Measurements from ENCODE around the gene SYMPK.
"Not testable (repeated sequence)": the region's sequence is repeated elsewhere in the genome, so short reads cannot be mapped to it uniquely, and the experiment has no call there.

The SYMPK gene

GRCh38 chr19:45881082-45881908, 18.3 kb upstream of the SYMPK start:
- ATAC-seq (no peak), DNase-seq (no peak)
- Mint-ChIP-seq H3K27me3 (peaks cover 10% of the 10 kb centered on the region), H3K9me3 (no peaks in the 10 kb centered on the region), H3K27ac (no peak overlapping the region), H3K4me3 (no peak overlapping the region), H3K36me3 (ENCODE audit: low read depth) (peaks cover 2% of the 10 kb centered on the region), H3K4me1 (peaks cover 37% of the 10 kb centered on the region)

DNA sequence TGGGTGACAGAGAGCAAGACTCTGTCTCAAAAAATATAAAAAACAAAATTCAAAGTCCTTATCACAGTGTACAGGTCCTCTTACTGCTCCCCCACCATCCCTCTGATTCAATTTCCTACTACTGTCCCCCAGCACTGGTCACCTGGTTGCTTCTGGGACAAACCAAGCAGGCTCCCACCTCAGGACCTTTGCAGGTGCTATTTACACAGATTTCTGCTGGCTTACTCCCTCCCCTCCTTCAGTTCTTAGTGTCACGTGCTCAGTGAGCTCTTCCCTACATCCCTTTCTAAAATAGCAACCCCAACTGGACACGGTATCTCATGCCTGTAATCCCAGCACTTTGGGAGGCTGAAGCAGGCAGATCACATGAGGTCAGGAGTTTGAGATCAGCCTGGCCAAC, 17.0 kb upstream of the SYMPK start:
- peaks cover 41% of the 10 kb centered on the region for H3K4me1 Mint-ChIP-seq
- no peak overlapping the region for H3K27ac Mint-ChIP-seq
- no peak for DNase-seq
- peaks cover 20% of the 10 kb centered on the region for H3K27me3 Mint-ChIP-seq
- ATAC-seq, result no peak
- peaks cover 2% of the 10 kb centered on the region for H3K36me3 Mint-ChIP-seq (ENCODE audit: low read depth)
- no peak overlapping the region for H3K4me3 Mint-ChIP-seq
- H3K9me3 Mint-ChIP-seq, result no peaks in the 10 kb centered on the region

GRCh38 chr19:45879055-45879454, 16.1 kb upstream of the SYMPK start:
- Mint-ChIP-seq H3K27me3 (peaks cover 24% of the 10 kb centered on the region), H3K9me3 (no peaks in the 10 kb centered on the region), H3K36me3 (ENCODE audit: low read depth) (peaks cover 2% of the 10 kb centered on the region), H3K4me1 (peaks cover 39% of the 10 kb centered on the region), H3K27ac (no peak overlapping the region), H3K4me3 (no peak overlapping the region)
- no peak for ATAC-seq
- DNase-seq, result no peak

DNA sequence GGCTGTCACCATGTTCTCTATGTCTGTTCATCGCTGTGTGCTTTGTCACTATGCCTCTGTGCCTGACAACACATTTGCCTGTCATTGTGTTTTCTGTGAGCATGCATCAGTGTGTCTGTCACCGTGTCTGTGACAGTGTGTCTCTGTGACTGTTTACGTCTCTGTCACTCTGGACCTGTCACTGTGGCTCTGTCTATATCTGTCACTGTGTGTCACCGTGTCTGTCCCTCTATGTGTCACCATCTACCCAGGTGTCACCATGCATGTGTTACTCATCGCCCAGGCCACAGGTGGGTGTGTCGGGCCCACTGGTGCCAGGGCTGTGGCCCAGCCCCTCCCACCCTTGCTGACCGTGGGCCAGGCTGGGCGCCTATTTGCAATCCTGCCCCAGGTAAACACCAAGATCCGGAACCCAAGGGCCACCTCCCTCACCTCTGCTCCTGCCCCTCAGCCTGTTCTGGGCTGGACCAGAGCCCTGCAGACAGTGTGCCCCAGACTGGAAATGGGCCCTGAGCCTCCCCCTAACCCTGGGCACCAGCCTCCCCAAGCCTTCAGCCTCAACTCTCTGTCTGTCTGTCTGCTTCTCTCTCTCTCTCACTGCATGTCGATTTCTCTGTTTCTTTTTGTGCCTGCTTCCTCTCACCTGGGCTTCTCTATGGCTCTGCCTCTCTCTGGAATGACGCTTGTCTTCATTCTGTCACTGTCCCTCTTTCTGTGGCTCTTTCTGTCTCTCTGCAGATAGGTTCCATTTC, 15.3 kb upstream of the SYMPK start:
- Mint-ChIP-seq H3K27me3 (peaks cover 24% of the 10 kb centered on the region), H3K4me1 (peaks cover 31% of the 10 kb centered on the region), H3K27ac (no peak overlapping the region), H3K36me3 (ENCODE audit: low read depth) (no peaks in the 10 kb centered on the region), H3K9me3 (no peaks in the 10 kb centered on the region), H3K4me3 (no peak overlapping the region)
- ATAC-seq (peak; percentile 74), DNase-seq (no peak)

DNA sequence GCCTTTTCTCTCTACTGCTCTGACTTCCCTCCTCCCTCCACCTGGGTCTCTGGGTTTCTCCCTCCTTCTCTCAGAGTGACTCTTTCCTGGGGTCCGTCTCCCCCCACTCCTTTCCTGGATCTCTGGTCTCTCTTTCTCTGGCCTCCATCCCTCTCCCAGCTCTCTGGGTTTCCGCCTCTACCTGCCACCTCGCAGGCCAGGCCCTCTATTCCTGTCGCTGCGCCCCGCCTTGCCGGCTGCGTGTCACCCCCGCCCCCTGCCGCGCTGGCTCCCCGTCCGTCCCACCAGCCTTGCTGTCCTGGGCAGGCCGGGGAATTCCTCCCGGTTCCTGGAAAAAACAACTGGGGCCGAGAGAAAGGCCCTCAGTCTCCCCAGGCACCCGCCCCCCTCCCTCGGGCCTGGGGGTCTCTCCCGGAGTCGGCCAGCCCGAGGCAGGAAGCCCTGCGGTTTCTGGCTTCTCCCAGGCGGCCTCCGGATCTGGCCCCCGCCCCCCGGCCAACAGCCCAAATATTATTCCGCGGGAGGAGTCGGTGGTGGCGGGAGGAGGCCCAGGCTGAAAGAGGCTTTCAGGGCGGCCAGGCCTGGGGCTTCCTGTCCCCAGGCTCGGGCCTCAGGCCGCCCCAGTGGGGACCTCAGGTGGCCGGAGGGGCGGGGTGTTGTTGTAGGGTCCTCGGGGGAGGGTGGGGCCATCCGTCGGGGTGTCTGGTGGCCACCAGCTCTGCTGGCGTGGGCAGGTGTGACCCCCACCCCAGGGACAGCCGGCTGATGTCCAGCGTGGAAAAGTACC, 13.7 kb upstream of the SYMPK start:
- H3K4me3 Mint-ChIP-seq, result peak overlapping the region; percentile 62
- peak; percentile 51 for DNase-seq
- no peaks in the 10 kb centered on the region for H3K9me3 Mint-ChIP-seq
- H3K27ac Mint-ChIP-seq, result no peak overlapping the region
- H3K36me3 Mint-ChIP-seq (ENCODE audit: low read depth), result no peaks in the 10 kb centered on the region
- peaks cover 24% of the 10 kb centered on the region for H3K27me3 Mint-ChIP-seq
- peaks cover 22% of the 10 kb centered on the region for H3K4me1 Mint-ChIP-seq
- ATAC-seq, result peak; percentile 29

- DNase-seq (no peak), ATAC-seq (peak; percentile 59)
- Mint-ChIP-seq H3K36me3 (ENCODE audit: low read depth) (no peaks in the 10 kb centered on the region), H3K4me3 (peak overlapping the region; percentile 62), H3K27ac (no peak overlapping the region), H3K4me1 (peaks cover 19% of the 10 kb centered on the region), H3K27me3 (peaks cover 24% of the 10 kb centered on the region), H3K9me3 (no peaks in the 10 kb centered on the region)
These were observed 13.1 kb upstream of the SYMPK start for GRCh38 chr19:45876161-45876410.

DNA sequence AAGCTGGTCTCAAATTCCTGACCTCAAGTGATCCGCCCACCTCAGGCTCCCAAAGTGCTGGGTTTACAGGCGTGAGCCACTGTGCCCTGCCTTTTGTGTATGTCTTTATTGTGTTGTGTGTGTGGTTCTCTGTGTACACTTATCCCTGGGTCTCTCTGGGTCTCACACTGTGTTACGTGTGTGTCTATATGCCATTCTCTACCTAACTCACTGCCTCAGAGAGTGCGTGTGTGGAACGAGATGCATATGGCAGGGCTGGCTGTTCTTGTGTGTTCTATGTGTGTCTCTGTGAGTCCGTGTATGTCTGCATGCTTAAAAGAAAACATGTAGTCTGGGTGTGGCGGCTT, 11.6 kb upstream of the SYMPK start:
- DNase-seq, result no peak
- H3K27ac Mint-ChIP-seq, result no peak overlapping the region
- H3K4me1 Mint-ChIP-seq, result peaks cover 19% of the 10 kb centered on the region
- H3K9me3 Mint-ChIP-seq, result no peaks in the 10 kb centered on the region
- no peak overlapping the region for H3K4me3 Mint-ChIP-seq
- no peaks in the 10 kb centered on the region for H3K36me3 Mint-ChIP-seq (ENCODE audit: low read depth)
- peaks cover 24% of the 10 kb centered on the region for H3K27me3 Mint-ChIP-seq
- no peak for ATAC-seq

GRCh38 chr19:45873219-45873772, 10.3 kb upstream of the SYMPK start:
- Mint-ChIP-seq H3K9me3 (no peaks in the 10 kb centered on the region), H3K27ac (no peak overlapping the region), H3K4me1 (peaks cover 16% of the 10 kb centered on the region), H3K27me3 (peaks cover 22% of the 10 kb centered on the region), H3K36me3 (ENCODE audit: low read depth) (no peaks in the 10 kb centered on the region), H3K4me3 (no peak overlapping the region)
- ATAC-seq (no peak), DNase-seq (no peak)

GRCh38 chr19:45872095-45872919, 9.4 kb upstream of the SYMPK start:
- no peak overlapping the region for H3K4me3 Mint-ChIP-seq
- H3K27me3 Mint-ChIP-seq, result peaks cover 18% of the 10 kb centered on the region
- ATAC-seq (no peak), DNase-seq (no peak)
- peaks cover 11% of the 10 kb centered on the region for H3K4me1 Mint-ChIP-seq
- H3K36me3 Mint-ChIP-seq (ENCODE audit: low read depth), result no peaks in the 10 kb centered on the region
- no peak overlapping the region for H3K27ac Mint-ChIP-seq
- H3K9me3 Mint-ChIP-seq, result no peaks in the 10 kb centered on the region

DNA sequence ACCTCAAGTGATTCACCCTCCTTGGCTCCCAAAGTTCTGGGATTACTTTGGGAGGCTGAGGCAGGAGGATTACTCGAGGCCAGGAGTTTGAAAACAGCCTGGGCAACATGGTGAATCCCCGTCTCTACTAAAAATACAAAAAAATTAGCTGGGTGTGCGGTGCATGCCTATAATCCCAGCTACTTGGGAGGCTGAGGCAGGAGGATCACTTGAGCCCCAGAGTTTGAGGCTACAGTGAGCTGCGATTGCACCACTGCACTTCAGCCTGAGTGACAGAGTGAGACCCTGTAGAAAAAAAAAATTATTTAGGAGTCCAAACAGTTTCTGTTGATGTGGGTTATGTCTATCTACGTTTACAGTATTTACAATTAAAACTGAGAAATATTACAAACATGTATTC, 7.9 kb upstream of the SYMPK start:
- H3K27me3 Mint-ChIP-seq, result peaks cover 11% of the 10 kb centered on the region
- DNase-seq (no peak), ATAC-seq (no peak)
- H3K4me1 Mint-ChIP-seq, result peaks cover 1% of the 10 kb centered on the region
- no peaks in the 10 kb centered on the region for H3K36me3 Mint-ChIP-seq (ENCODE audit: low read depth)
- H3K27ac Mint-ChIP-seq, result no peak overlapping the region
- H3K4me3 Mint-ChIP-seq, result no peak overlapping the region
- no peaks in the 10 kb centered on the region for H3K9me3 Mint-ChIP-seq

DNA sequence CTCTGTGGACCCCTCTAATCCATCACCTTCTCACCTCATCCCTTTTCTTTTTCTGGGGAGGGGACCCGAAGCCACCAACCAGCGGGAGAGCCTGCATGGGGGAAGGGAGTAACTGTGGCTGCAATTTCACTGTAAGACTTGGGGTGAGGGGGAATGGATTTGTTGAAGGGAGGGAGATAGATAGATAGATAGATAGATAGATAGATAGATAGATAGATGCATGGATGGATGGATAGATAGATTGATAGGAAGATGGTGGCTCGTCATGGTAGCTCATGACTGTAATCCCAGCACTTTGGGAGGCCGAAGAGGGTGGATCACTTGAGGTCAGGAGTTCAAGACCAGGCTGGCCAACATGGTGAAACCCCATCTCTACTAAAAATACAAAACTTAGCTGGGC, 4.3 kb upstream of the SYMPK start:
- H3K9me3 Mint-ChIP-seq; H3K36me3 Mint-ChIP-seq (ENCODE audit: low read depth); DNase-seq; H3K4me3 Mint-ChIP-seq; H3K27ac Mint-ChIP-seq; ATAC-seq: not testable (repeated sequence)
- Mint-ChIP-seq H3K4me1 (peaks cover 17% of the 10 kb centered on the region), H3K27me3 (peaks cover 27% of the 10 kb centered on the region)

DNA sequence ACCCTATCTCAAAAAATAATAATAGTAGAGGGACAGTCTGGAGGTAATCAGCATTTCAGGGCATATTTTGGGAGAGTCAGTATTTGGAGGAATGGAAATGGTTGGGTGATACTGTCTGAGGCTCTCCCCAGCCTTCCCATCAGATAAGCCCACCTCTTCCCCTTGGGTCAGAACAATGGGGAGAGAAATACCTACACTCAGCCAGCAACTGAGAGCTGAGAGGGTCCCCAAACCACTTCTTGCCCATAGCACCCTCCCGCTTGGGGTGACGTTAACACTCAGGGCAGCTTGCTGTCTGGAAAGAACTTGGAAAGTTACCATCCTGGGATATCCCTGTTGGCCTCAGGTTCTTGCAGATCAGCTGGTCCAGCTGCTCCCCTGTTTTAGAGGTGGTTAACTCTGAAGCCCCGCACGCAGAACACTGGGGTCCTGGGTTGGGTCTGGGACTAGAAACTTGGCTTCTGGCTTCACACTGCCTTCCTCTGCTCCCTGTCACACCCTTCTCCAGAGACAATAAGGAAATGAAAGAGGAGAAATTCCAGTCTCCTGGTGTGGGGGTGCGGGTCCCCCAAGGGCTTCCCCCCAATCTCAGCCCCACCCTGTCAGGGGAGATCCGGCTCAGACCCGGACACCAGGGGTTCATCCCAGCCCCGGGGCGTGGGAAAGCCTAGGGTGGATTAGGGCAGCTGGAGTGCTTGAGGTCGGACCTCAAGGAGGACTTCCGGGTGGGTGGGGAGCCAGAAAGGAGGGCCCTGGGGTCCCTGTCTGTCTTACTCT, 3.6 kb upstream of the SYMPK start:
- H3K27me3 Mint-ChIP-seq, result peaks cover 27% of the 10 kb centered on the region
- no peak for ATAC-seq
- no peaks in the 10 kb centered on the region for H3K36me3 Mint-ChIP-seq (ENCODE audit: low read depth)
- no peaks in the 10 kb centered on the region for H3K9me3 Mint-ChIP-seq
- H3K27ac Mint-ChIP-seq, result no peak overlapping the region
- H3K4me3 Mint-ChIP-seq, result no peak overlapping the region
- peaks cover 22% of the 10 kb centered on the region for H3K4me1 Mint-ChIP-seq
- DNase-seq, result no peak

DNA sequence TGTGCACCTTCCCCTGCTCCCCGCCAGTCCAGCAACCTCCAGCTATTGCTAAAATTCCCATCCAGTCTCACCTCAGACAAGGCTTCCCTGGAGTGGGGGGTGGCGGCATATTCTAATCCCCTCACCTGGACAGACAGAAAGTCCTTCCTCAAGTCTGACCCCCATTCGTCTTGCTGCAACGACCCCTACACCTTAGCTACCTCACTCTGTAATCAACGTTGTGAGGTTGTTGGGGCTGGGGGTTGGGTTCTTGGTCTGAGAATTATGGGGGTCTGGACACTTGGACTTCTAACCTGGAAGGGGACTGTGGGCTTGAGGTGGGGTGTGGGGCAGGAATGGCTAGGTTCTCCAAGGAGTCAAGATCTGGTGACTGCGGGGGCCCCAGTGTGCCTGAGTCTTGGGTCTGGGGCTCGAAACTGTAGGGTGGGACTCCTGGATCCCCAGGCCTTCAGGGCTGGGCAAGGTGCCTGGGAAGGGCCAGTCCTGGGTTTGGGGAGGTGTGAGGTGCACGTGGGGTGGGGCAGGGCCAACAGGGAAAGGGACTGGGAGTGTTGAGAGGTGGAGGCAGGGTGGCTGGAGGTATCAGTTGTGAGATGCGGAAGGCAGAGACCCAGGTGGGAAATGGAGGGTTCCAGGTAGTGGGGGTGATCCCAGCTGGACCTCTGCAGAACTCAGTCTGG, 2.5 kb upstream of the SYMPK start:
- H3K4me1 Mint-ChIP-seq, result peaks cover 29% of the 10 kb centered on the region
- H3K36me3 Mint-ChIP-seq (ENCODE audit: low read depth), result peaks cover 4% of the 10 kb centered on the region
- H3K27ac Mint-ChIP-seq, result no peak overlapping the region
- H3K27me3 Mint-ChIP-seq, result peaks cover 27% of the 10 kb centered on the region
- ATAC-seq, result no peak
- H3K9me3 Mint-ChIP-seq, result no peaks in the 10 kb centered on the region
- DNase-seq, result no peak
- no peak overlapping the region for H3K4me3 Mint-ChIP-seq
